ENCODE measurements around the gene CARD11.

The CARD11 gene

GRCh38 chr7:2860627-2861133 is 183.0 kb downstream of the CARD11 start:
- DNase-seq: no peak
- no peak for TF ChIP-seq CTCF (IDR thresholded peaks at IDR 0.05)
- H3K9me3 ChIP-seq: no peaks in the 10 kb centered on the region
- no peak overlapping the region for H3K4me3 ChIP-seq
- no peaks in the 10 kb centered on the region for H3K36me3 ChIP-seq
- no peak overlapping the region for H3K27ac ChIP-seq
- H3K27me3 ChIP-seq: no peaks in the 10 kb centered on the region
- intact Hi-C loops (cut with DNase I; ENCODE audit: low total_unique reads): no loop called here
- H3K4me1 ChIP-seq: peaks cover 6 to 30% (median 27%) of the 10 kb centered on the region in 4 donors

GRCh38 chr7:2859952-2860351 is 183.7 kb downstream of the CARD11 start:
- Histone ChIP-seq H3K27me3 (no peaks in the 10 kb centered on the region), H3K27ac (no peak overlapping the region), H3K4me1 (peaks cover 6 to 26% (median 23%) of the 10 kb centered on the region in 4 donors), H3K9me3 (no peaks in the 10 kb centered on the region), H3K36me3 (no peaks in the 10 kb centered on the region), H3K4me3 (no peak overlapping the region)
- TF ChIP-seq CTCF (IDR thresholded peaks at IDR 0.05): no peak
- intact Hi-C loops (cut with DNase I; ENCODE audit: low total_unique reads): no loop called here
- DNase-seq: no peak

- no peak overlapping the region for H3K27ac ChIP-seq
- peaks cover 6 to 13% (median 10%) of the 10 kb centered on the region in 4 donors for H3K4me1 ChIP-seq
- H3K9me3 ChIP-seq: no peaks in the 10 kb centered on the region
- no peak for TF ChIP-seq CTCF (IDR thresholded peaks at IDR 0.05)
- no peak for DNase-seq
- no peaks in the 10 kb centered on the region for H3K36me3 ChIP-seq
- intact Hi-C loops (cut with DNase I; ENCODE audit: low total_unique reads): no loop called here
- no peak overlapping the region for H3K4me3 ChIP-seq
- H3K27me3 ChIP-seq: no peaks in the 10 kb centered on the region
Measured at GRCh38 chr7:2858621-2859020, 185.0 kb downstream of the CARD11 start.

DNA sequence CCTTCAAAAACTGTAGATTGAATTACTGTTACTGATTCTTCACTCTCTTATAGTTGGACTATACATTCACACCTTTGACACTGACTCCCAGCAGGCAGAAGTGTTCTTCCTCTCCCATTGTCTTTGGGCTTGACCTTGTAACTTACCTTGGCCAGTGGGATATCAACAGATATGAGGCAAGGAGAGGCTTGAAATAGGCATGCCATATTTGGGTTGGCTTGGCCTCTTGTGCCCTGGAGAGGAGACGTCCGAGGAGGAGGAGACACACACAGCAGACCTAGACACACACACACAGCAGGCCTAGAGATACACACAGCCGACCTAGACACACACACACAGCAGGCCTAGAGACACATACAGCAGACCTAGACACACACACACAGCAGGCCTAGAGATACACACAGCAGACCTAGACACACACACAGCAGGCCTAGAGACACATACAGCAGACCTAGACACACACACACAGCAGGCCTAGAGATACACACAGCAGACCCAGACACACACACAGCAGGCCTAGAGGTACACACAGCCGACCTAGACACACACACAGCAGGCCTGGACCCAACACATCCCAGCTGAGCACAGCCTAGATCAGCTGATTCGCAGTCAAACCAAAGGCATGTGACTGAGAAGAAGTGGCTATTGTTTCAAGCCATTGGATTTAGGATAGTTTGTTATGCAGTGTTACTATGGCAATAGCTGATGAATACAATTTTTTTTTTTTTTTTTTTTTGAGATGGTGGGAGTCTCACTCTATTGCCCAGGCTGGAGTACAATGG is 187.1 kb downstream of the CARD11 start:
- H3K9me3 ChIP-seq: no peaks in the 10 kb centered on the region
- no peak for DNase-seq
- H3K4me3 ChIP-seq: no peak overlapping the region
- no peak for TF ChIP-seq CTCF (IDR thresholded peaks at IDR 0.05)
- H3K4me1 ChIP-seq: peaks cover 0 to 13% (median 4%) of the 10 kb centered on the region in 4 donors
- H3K27me3 ChIP-seq: no peaks in the 10 kb centered on the region
- intact Hi-C loops (cut with DNase I; ENCODE audit: low total_unique reads): no loop called here
- no peaks in the 10 kb centered on the region for H3K36me3 ChIP-seq
- no peak overlapping the region for H3K27ac ChIP-seq
